ENCODE measurements around the gene GJA8.
"Not testable (repeated sequence)": the region's sequence is repeated elsewhere in the genome, so short reads cannot be mapped to it uniquely, and the experiment has no call there.

- not testable (repeated sequence) for TF ChIP-seq CTCF, EP300 (IDR thresholded peaks at IDR 0.05)
These were observed 46.6 kb upstream of the GJA8 start for GRCh38 chr1:147855996-147856395.
